IPS-15b (cell line): ENCODE results near the gene DNAH17.

Source experiments
- H3K27me3 ChIP-seq: one replicate; pipeline ENCODE4 v1.6.1; 2013; ENCODE audit warnings: low read length; ENCODE audit not compliant: control insufficient read depth, insufficient read depth
- H3K36me3 ChIP-seq: one replicate; pipeline ENCODE4 v1.6.1; 2013; ENCODE audit warnings: low read length; ENCODE audit not compliant: control insufficient read depth, insufficient read depth
- H3K4me1 ChIP-seq: one replicate; pipeline ENCODE4 v1.6.1; 2013; ENCODE audit warnings: mild to moderate bottlenecking, low read length; ENCODE audit not compliant: control insufficient read depth, insufficient read depth
- H3K4me3 ChIP-seq: one replicate; pipeline ENCODE4 v1.5.1; 2013; ENCODE audit warnings: low read depth, low read length
- H3K9ac ChIP-seq: one replicate; pipeline ENCODE4 v1.6.1; 2013; ENCODE audit warnings: low read depth, mild to moderate bottlenecking, low read length
- H3K9me3 ChIP-seq: one replicate; pipeline ENCODE4 v1.6.1; 2013; ENCODE audit warnings: mild to moderate bottlenecking, low read length; ENCODE audit not compliant: control insufficient read depth, insufficient read depth

Gene DNAH17

DNA sequence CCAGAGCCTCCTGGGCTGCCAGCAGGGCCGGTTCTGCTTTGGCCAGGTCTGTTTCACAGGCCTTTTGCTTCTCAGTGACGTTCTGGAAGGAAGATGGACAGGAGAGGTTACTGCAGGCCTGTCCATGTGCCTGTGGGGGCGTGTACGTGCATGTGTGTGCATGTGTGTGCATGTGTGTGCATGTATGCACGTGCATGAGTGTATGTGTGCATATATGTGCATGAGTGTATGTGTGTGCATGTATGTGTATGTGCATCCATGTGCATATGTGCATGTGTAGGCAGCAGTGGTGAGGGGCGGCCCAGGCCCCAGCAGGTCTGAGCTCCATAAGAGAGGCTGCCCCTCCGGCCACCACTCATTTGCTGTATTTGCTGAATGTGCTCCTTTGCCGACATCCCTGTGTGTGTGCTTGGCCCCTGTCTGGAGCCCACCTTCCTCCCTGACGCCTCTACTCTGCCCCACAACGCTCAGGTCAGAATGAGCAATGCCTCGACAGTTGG, 117.0 kb downstream of the DNAH17 start:
- Histone ChIP-seq H3K4me1 (no peaks in the 10 kb centered on the region), H3K9me3 (no peaks in the 10 kb centered on the region), H3K4me3 (no peak overlapping the region), H3K27me3 (no peaks in the 10 kb centered on the region), H3K36me3 (no peaks in the 10 kb centered on the region), H3K9ac (no peak overlapping the region)

DNA sequence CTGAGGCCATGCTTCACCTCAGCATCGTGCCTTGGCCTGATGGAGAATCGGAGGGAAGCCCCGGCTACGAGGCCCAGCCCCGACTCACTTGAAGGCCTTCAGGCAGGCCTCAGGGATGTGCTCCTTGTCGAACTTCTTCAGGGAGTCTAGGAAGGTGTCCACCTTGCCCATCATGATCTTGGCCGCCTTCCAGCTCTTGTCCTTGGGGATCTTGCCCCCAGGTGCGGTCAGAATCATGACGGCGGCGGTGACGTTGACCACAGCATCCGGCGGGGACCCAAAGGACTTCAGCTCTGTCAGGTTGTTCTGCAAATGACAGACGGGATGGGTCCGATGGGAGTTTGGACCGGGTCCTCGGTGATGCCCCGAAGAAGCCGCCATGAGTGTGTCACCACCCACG, 117.5 kb downstream of the DNAH17 start:
- no peaks in the 10 kb centered on the region for H3K27me3 ChIP-seq
- H3K4me3 ChIP-seq, result no peak overlapping the region
- no peaks in the 10 kb centered on the region for H3K9me3 ChIP-seq
- no peaks in the 10 kb centered on the region for H3K4me1 ChIP-seq
- no peak overlapping the region for H3K9ac ChIP-seq
- H3K36me3 ChIP-seq, result no peaks in the 10 kb centered on the region

DNA sequence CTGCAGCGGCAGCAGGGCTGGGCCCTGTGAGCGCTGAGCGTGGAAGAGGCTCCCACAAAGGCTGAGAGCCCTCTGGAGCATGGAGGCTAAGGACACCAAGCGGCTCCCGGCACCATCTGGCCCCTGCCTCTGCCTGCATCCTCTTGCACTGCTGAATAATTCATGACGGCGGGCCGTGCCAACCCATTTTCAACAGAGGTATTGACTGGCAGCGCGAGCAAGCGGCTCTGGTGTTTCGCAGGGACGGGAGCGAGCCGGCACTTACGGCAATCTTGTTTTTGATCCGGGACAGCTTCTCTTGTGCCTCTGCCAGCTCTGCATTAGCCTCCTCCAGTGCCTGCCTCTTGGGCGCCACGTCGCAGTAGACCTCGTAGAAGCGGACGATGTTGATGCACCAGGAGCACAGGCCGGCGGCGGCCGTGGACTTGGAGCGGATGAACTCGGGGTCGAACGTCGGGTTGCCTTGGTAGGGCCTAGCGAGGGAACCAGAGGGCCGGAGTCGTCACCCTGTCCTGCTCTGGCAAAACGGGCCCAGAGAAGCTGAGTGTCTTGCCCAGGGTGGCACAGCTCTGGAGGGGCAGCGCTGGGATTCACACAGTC, 118.4 kb downstream of the DNAH17 start:
- no peak overlapping the region for H3K9ac ChIP-seq
- H3K4me3 ChIP-seq, result no peak overlapping the region
- no peaks in the 10 kb centered on the region for H3K36me3 ChIP-seq
- H3K4me1 ChIP-seq, result no peaks in the 10 kb centered on the region
- no peaks in the 10 kb centered on the region for H3K9me3 ChIP-seq
- no peaks in the 10 kb centered on the region for H3K27me3 ChIP-seq

DNA sequence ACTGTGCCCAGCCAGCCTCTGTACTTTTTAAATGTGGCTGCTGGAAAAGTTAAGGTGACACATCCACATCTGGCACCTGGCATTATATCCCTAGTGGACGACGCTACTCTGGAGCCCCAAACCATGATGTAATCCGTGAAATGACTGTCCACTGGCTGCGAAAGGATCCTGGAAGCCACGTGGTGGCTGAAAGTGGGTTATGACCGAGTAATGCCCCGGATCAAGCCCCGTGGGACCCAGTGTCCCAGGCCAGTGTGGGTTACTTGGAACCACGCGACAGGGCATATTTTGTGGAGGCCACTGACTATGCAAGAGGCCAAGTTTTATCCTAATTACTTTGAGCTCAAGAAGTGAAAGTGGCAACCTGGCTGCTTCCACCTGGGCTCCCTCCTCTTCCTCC, 119.1 kb downstream of the DNAH17 start:
- H3K27me3 ChIP-seq, result no peaks in the 10 kb centered on the region
- no peak overlapping the region for H3K9ac ChIP-seq
- no peaks in the 10 kb centered on the region for H3K36me3 ChIP-seq
- H3K9me3 ChIP-seq, result no peaks in the 10 kb centered on the region
- no peak overlapping the region for H3K4me3 ChIP-seq
- H3K4me1 ChIP-seq, result no peaks in the 10 kb centered on the region

DNA sequence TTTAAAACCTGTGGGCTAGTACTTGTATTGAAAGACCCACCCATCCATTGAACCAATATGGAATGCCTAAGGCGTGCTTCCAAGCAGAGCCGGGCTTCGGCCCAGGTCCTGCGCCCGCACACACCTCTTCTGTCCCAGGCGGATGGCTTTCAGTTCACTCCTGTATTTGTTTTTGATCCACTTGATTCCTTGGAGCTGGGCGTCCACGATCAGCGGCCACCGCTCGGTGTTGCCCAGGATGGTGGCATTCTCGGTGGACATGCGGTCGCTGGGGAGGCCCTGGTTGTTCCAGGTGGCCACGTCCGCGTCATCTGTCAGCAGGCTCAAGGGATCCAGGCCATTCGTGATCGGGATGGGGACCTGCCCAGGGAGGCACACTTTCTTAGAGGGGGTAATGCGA, 122.8 kb downstream of the DNAH17 start:
- Histone ChIP-seq H3K27me3 (no peaks in the 10 kb centered on the region), H3K36me3 (no peaks in the 10 kb centered on the region), H3K4me1 (no peaks in the 10 kb centered on the region), H3K4me3 (no peak overlapping the region), H3K9me3 (no peaks in the 10 kb centered on the region), H3K9ac (no peak overlapping the region)

DNA sequence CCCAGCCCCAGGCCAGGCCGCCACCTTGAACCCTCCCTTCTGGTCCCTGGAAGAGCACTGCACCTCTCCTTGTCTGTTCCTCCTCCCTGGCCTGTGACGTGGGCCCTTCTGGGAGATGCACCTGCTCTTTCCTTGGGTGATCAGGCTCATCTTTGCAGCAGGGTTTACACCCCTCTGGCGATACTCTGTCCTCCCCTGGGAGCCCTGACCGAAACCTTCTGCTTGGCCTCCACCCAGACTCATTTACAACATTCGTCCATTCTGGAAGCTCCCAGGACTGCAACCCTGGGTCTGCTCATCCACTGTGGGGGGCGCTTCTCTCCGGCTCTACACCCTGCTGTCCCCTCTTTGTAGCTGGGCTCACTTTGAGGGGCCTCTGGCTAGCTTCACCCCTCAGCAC, 125.4 kb downstream of the DNAH17 start:
- Histone ChIP-seq H3K36me3 (no peaks in the 10 kb centered on the region), H3K4me3 (no peak overlapping the region), H3K9ac (no peak overlapping the region), H3K9me3 (peaks cover 3% of the 10 kb centered on the region), H3K27me3 (no peaks in the 10 kb centered on the region), H3K4me1 (no peaks in the 10 kb centered on the region)

DNA sequence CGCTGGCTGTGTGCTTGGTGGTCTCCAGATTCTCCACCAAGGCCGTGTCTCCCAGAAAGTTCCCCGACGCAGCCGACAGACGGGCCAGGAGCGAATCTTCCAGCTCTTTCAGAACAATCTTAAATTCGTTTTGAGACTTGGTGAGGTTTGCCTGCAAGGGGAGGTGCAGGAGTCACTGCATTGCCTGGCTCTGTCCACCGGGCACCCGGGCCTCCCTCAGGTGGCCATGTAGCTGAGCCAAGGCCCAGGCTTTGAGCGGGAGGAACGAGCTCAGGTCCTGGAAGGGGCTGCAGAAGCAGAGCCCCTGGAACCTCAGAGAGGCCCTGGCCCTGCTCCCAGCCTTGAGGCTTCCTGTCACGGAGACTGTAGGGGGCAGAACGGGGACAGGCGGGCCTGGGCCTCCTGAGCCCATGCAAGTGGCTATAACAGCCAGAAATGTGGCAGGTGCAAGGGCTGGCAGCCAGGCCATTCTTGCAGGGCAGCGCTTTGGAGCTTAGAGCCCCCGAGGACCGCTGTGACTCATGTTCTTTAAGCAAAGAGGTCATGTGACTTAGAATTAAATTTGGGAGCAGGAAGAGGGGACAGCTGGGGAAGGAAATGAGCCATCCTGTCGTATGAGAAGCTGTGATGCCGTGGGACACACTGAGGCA, 126.4 kb downstream of the DNAH17 start:
- Histone ChIP-seq H3K9ac (no peak overlapping the region), H3K4me3 (no peak overlapping the region), H3K36me3 (no peaks in the 10 kb centered on the region), H3K27me3 (no peaks in the 10 kb centered on the region), H3K9me3 (peaks cover 3% of the 10 kb centered on the region), H3K4me1 (no peaks in the 10 kb centered on the region)

DNA sequence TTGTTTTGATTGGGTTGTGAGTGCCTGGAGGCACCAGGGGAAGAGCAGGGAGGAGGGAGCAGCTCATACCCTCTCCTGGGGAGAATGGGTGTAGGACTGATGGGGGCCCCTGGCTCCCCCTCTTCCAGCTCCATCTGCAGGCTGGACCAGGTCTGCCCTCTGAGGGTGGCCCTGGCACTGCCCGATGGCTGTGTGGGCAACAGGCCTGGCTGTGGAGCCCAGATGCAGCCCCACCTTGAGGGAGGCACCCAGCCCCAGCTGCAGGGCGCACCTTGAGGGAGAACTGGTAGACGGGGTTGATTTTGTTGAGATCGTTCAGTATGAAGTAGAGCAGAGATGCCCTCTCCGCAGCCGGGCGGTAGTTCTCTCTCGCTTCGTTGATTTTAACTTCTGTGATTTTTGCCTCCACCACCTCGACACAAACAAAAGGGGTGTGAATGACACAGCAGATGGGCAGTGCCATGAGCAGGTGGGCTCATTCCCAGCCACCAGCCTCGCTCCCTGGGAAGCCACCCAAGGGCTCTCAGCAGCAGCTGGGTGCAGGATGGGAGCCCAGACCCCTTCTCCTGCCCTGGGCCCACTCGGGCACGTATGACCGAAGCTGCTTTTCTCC, 127.1 kb downstream of the DNAH17 start:
- Histone ChIP-seq H3K4me1 (no peaks in the 10 kb centered on the region), H3K4me3 (no peak overlapping the region), H3K9ac (no peak overlapping the region), H3K36me3 (no peaks in the 10 kb centered on the region), H3K27me3 (no peaks in the 10 kb centered on the region), H3K9me3 (peaks cover 3% of the 10 kb centered on the region)

DNA sequence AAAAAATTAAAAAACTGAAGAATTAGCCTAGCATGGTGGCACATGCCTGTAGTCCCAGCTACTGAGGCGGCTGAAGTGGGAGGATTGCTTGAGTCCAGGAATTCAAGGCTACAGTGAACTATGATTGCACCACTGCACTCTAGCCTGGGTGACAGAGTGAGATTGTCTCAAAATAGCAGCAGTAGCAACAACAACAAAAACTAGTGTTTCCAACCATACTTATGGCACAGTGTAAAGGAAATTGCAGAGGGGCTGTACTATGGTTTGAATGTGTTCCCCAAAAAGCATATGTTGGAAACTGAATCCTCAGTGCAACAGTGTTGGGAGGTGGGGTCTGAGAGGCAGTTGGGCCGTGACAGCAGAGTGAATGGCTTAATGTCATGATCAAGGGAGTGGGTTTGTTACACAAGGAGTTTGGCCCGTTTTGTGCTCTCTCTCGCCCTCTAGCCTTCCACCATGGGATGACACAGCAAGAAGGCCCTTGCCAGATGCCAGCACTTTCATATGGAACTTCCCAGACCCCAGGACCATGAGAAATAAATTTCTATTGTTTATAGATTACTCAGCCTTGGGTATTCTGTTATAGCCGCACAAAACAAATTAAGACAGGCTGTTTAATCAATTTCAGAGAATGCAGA, 128.7 kb downstream of the DNAH17 start:
- H3K27me3 ChIP-seq, result no peaks in the 10 kb centered on the region
- no peak overlapping the region for H3K9ac ChIP-seq
- peaks cover 3% of the 10 kb centered on the region for H3K9me3 ChIP-seq
- no peaks in the 10 kb centered on the region for H3K4me1 ChIP-seq
- H3K4me3 ChIP-seq, result no peak overlapping the region
- H3K36me3 ChIP-seq, result no peaks in the 10 kb centered on the region

DNA sequence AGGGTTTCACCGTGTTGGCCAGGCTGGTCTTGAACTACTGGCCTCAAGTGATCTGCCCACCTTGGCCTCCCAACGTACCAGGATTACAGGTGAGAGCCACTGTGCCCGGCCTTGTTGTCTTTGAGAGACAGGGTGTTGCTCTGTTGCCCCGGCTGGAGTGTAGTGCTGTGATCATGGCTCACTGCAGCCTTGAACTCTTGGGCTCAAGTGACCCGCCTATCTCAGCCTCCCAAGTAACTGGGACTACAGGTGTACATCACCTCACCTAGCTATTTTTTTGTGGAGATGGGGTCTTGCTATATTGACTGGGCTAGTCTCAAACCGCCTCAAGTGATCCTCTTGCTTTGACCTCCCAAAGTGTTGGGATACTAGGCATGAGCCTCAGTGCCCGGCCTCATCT, 130.4 kb downstream of the DNAH17 start:
- Histone ChIP-seq H3K9ac (no peak overlapping the region), H3K4me3 (no peak overlapping the region), H3K4me1 (no peaks in the 10 kb centered on the region), H3K36me3 (no peaks in the 10 kb centered on the region), H3K27me3 (no peaks in the 10 kb centered on the region), H3K9me3 (peaks cover 3% of the 10 kb centered on the region)

DNA sequence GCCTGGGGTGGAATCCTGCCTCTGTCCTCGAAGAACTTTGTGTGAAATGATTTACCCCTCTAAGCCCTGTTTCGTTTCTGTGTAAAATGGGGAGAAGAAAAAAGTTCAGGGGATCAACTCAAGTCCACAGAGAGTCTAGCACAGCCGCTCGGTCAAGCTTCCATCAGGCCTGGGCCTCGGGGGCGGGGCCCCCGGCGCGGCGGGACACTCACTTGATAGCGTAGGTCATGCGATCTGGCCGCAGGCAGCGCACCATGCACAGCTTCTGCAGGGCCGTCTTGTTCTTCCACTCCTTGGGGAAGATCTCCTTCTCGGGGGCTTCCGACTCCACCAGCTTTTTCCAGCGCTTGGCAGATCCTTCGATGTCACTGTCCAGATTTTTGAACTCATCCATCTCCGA, 132.8 kb downstream of the DNAH17 start:
- Histone ChIP-seq H3K9me3 (peaks cover 3% of the 10 kb centered on the region), H3K27me3 (no peaks in the 10 kb centered on the region), H3K36me3 (no peaks in the 10 kb centered on the region), H3K4me3 (no peak overlapping the region), H3K4me1 (no peaks in the 10 kb centered on the region), H3K9ac (no peak overlapping the region)
